Measurements from ENCODE around the gene MTCH2. TPM values are rescaled to one million over a fixed set of nuclear protein-coding genes. Genes with fewer than 3 reads are reported as not detected.

Gene MTCH2
- total and polyA plus RNA-seq, 10 donors: 21.5 to 47.1 (median 36.5) TPM

GRCh38 chr11:47583844-47584243 lies 58.5 kb downstream of the MTCH2 start:
- DNase-seq: peak; percentile 5
- intact Hi-C loops (cut with DNase I; ENCODE audit: low total_unique reads): no loop called here
- Histone ChIP-seq H3K27me3 (replicated peaks in 1 of 7) (no peaks in the 10 kb centered on the region), H3K4me1 (peaks cover 6 to 33% (median 18%) of the 10 kb centered on the region in 6 donors), H3K27ac (no peak overlapping the region), H3K9me3 (no peaks in the 10 kb centered on the region), H3K36me3 (peaks cover 7 to 65% (median 48%) of the 10 kb centered on the region in 6 donors), H3K4me3 (no peak overlapping the region)
- WGBS, 5 donors: 91 to 98% (median 94%) methylated on average over 5 of the region's 5 CpGs
- no peak for TF ChIP-seq POLR2A (IDR thresholded peaks at IDR 0.05)
- TF ChIP-seq CTCF (IDR thresholded peaks at IDR 0.05 in 8 of 11, conservative IDR thresholded peaks at IDR 0.05 in 3 of 11): no peak
- TF ChIP-seq POLR2AphosphoS5 (IDR thresholded peaks at IDR 0.05): no peak

GRCh38 chr11:47578524-47579494 lies 63.5 kb downstream of the MTCH2 start, which contains the start of the genes KBTBD4 and NDUFS3:
KBTBD4 (minus strand) TSS chr11:47578970; CDS start chr11:47578951, 19 bp downstream.
NDUFS3 (plus strand) TSS chr11:47579074; CDS start chr11:47579092, 18 bp downstream.
- peak within 1 kb of the TSS; percentile 82 to 98 (median 94) for H3K4me3 ChIP-seq
- 0 to 1% (median 1%) methylated on average over 48 to 72 of the region's 72 CpGs for WGBS, 5 donors
- peaks cover 7 to 77% (median 61%) of the 10 kb centered on the region in 6 donors for H3K36me3 ChIP-seq
- H3K4me1 ChIP-seq: peaks cover 19 to 63% (median 41%) of the 10 kb centered on the region in 6 donors
- no peaks in the 10 kb centered on the region for H3K27me3 ChIP-seq (replicated peaks in 1 of 7)
- peak; percentile 95 for DNase-seq
- H3K27ac ChIP-seq: peak within 1 kb of the TSS; percentile 79 to 94 (median 90)
- intact Hi-C loops (cut with DNase I; ENCODE audit: low total_unique reads): no loop called here
- no peaks in the 10 kb centered on the region for H3K9me3 ChIP-seq
- TF ChIP-seq CTCF (IDR thresholded peaks at IDR 0.05 in 8 of 11, conservative IDR thresholded peaks at IDR 0.05 in 3 of 11) (peak in 2 of 11 experiments; percentile 17 to 21), POLR2A (IDR thresholded peaks at IDR 0.05) (peak in 1 of 3 donors; percentile 74), POLR2AphosphoS5 (IDR thresholded peaks at IDR 0.05) (peak; percentile 95 to 97 (median 96))

- Histone ChIP-seq H3K27me3 (replicated peaks in 1 of 7) (no peaks in the 10 kb centered on the region), H3K36me3 (peaks cover 10 to 77% (median 61%) of the 10 kb centered on the region in 6 donors), H3K4me1 (peaks cover 19 to 76% (median 44%) of the 10 kb centered on the region in 6 donors), H3K27ac (peak overlapping the region in 3 of 8 donors; percentile 90 to 94 (median 93)), H3K9me3 (no peaks in the 10 kb centered on the region), H3K4me3 (peak overlapping the region in 6 of 8 donors; percentile 82 to 97 (median 94))
- DNase-seq: peak; percentile 62
- TF ChIP-seq CTCF (IDR thresholded peaks at IDR 0.05 in 8 of 11, conservative IDR thresholded peaks at IDR 0.05 in 3 of 11) (no peak), POLR2A (IDR thresholded peaks at IDR 0.05) (no peak), POLR2AphosphoS5 (IDR thresholded peaks at IDR 0.05) (no peak)
- intact Hi-C loops (cut with DNase I; ENCODE audit: low total_unique reads): no loop called here
- WGBS, 5 donors: 76 to 86% (median 80%) methylated on average over 13 of the region's 13 CpGs
Observed at GRCh38 chr11:47577460-47578041, 64.8 kb downstream of the MTCH2 start.

Measured in spleen (tissue), 11 donors.